BJ (cell line): ENCODE results near the gene EMC8. TPM values are rescaled to one million over a fixed set of nuclear protein-coding genes. Genes with fewer than 3 reads are reported as not detected.

Source experiments
- CTCF ChIA-PET: fragments of 350-600 bp; formaldehyde crosslinking; extraction: SDS; loops from one replicate; lab custom pipeline; 2021; ENCODE audit warnings: antibody characterized with exemption, inconsistent platforms; lab: Yijun Ruan, JAX
- POLR2A ChIA-PET: fragments of 300-600 bp; sonication (Branson Sonifier 250); formaldehyde crosslinking; extraction: SDS; loops from one replicate; lab custom pipeline; 2021; ENCODE audit warnings: antibody characterized with exemption; lab: Charles Lee
- DNase-seq: peaks from one replicate; pipeline ENCODE4 v3.0.0-alpha.2; 2011; ENCODE audit warnings: low read depth
- H3K27me3 ChIP-seq: 2 replicates; pipeline ENCODE4 v1.6.0; 2011; ENCODE audit warnings: low read length; ENCODE audit not compliant: control insufficient read depth, insufficient read depth
- H3K36me3 ChIP-seq: 2 replicates; pipeline ENCODE4 v1.5.1; 2011; ENCODE audit warnings: low read length; ENCODE audit not compliant: control insufficient read depth, insufficient read depth
- H3K4me3 ChIP-seq: 2 replicates; pipeline ENCODE4 v1.5.1; 2011; ENCODE audit warnings: low read depth, mild to moderate bottlenecking, control low read depth, low read length
- polyA plus RNA-seq: library from polyadenylated mRNA; depleted of rRNA; stranded (reverse); fragments of >200 nt; gene quantifications from 2 replicates; pipeline ENCODE4 v1.2.3, GENCODE V29; 2011
- TF ChIP-seq, protein P1 (sequence below): IDR thresholded peaks from 2 replicates; pipeline ENCODE4 v1.5.1; 2011; ENCODE audit warnings: low read depth, mild to moderate bottlenecking, control low read depth, inconsistent platforms, low read length, moderate library complexity; ENCODE audit not compliant: insufficient read depth

Gene EMC8
- polyA plus RNA-seq, 1 experiment = 36.9 TPM

DNA sequence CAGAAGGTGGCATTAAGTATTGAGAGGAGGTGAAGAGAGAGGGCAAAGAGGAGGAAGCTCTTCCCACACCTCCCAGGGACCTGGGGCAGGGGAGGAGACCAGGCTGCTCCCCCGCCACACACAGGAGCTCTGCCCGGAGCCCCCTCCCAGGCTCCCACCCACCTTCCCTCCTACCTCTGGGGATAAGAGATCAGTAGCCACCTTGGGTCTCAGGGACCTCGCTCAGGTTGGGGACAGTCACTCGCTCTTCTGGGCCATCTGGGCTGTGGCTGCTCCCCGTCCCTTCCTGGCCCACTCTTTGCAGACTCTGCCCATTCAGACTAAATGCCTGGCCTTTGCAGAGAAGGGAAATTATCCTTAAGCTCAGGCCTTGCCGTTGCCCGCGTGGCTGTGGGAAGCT is 33.6 kb downstream of the EMC8 start:
- TF ChIP-seq, protein P1, sequence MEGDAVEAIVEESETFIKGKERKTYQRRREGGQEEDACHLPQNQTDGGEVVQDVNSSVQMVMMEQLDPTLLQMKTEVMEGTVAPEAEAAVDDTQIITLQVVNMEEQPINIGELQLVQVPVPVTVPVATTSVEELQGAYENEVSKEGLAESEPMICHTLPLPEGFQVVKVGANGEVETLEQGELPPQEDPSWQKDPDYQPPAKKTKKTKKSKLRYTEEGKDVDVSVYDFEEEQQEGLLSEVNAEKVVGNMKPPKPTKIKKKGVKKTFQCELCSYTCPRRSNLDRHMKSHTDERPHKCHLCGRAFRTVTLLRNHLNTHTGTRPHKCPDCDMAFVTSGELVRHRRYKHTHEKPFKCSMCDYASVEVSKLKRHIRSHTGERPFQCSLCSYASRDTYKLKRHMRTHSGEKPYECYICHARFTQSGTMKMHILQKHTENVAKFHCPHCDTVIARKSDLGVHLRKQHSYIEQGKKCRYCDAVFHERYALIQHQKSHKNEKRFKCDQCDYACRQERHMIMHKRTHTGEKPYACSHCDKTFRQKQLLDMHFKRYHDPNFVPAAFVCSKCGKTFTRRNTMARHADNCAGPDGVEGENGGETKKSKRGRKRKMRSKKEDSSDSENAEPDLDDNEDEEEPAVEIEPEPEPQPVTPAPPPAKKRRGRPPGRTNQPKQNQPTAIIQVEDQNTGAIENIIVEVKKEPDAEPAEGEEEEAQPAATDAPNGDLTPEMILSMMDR = no peak
- Histone ChIP-seq H3K27me3 (no peaks in the 10 kb centered on the region), H3K4me3 (no peak overlapping the region), H3K36me3 (peaks cover under 1% of the 10 kb centered on the region)
- CTCF ChIA-PET = interaction anchor here (0.9 kb wide), 1 partner anchor 48 kb away, joined by 3 read pairs; no protein-coding TSS in a partner anchor
- POLR2A ChIA-PET = no interaction called here
- no peak for DNase-seq

DNA sequence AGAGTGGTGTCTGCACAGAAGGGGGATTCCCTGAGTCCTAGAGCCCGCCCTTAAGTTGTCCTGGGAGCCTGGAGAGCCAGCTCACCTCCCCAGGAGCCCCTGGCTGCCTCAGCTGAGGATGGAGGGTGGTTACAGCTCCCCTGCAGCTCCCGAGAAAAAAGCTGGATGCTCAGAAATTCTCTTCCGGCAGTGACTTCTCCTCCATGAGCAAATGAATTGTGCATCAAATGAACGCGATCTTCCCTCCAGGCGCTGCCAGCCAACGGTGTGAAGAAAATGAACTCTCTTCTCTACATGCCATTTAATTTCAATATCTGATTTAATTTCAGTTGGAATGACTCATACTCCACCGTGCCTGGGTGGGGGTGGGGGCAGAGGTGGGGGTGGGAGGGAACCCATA is 34.1 kb downstream of the EMC8 start:
- Histone ChIP-seq H3K36me3 (no peaks in the 10 kb centered on the region; the same call in 1 of the 2 replicates), H3K4me3 (no peak overlapping the region), H3K27me3 (no peaks in the 10 kb centered on the region; the same call in 1 of the 2 replicates)
- DNase-seq = no peak
- POLR2A ChIA-PET = no interaction called here
- CTCF ChIA-PET = no interaction called here
- TF ChIP-seq, protein P1 = no peak

DNA sequence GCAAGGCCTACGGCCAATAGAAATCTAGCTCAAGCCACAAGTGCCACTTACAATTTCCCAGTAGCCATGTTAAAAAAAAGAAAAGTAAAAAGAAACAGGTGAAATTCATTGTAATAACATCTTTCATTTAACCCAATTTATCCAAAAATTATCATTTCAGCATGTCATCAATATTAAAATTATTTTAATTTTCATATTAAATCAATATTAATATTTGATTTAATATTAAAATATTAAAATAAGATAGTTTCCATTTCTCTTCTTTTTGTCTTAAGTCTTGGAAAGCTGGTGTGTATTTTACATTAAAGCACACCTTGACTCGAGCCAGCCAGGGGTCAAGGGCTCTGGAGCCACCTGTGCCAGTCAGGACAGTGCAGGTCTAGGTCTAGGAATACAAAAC is 35.7 kb downstream of the EMC8 start:
- Histone ChIP-seq H3K36me3 (no peaks in the 10 kb centered on the region), H3K4me3 (no peak overlapping the region), H3K27me3 (no peaks in the 10 kb centered on the region; the same call in none of the 2 replicates)
- DNase-seq = no peak
- TF ChIP-seq, protein P1 = no peak
- ChIA-PET POLR2A (no interaction called here), CTCF (interaction anchor here (1.0 kb wide), 1 partner anchor 45 kb away, joined by 3 read pairs; no protein-coding TSS in a partner anchor)

DNA sequence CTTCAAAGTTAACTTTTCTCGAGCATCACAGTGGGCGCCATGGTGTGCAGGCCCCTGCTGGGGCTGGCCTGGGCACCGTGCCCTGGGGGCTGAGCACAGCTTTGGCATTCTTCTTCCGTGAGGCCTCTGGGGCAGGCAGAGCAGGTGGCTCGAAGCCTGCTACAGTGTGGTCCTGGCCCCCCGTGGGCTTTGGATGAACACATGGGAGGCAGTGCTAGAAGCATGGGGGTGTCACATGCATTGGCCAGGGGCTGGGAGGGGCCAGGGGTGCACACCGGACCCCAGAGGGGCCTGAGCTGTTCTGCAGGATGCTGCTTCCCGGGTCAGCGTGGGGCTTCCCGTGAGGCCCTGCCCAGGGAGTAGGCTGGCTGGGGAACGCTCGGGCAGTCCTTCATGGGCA is 36.4 kb downstream of the EMC8 start:
- TF ChIP-seq, protein P1 = no peak
- Histone ChIP-seq H3K36me3 (no peaks in the 10 kb centered on the region), H3K4me3 (no peak overlapping the region), H3K27me3 (no peaks in the 10 kb centered on the region; the same call in none of the 2 replicates)
- CTCF ChIA-PET = interaction anchor here (0.6 to 1.0 kb wide), 2 partner anchors 44 to 524 kb away, joined by 3 read pairs; no protein-coding TSS in a partner anchor
- POLR2A ChIA-PET = no interaction called here
- DNase-seq = no peak

DNA sequence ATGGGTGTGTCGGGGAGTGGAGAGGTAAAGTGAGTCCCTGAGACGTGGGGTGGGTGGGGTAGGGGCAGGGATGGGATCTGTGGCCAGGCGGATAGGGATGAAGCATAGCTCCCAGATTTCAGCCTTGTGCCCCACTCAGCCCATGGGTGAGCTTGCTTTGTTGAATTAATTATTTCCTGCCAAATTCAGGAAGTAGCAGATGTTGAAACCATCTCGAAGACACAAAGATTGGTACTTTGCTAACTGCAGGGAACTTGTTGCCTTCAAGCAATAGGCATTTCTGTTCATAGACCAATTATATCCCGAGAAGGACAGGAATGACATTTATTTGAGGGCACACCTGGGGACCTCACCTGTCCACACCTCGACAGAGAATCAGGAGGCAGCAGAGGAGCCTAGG is 37.5 kb downstream of the EMC8 start:
- Histone ChIP-seq H3K4me3 (no peak overlapping the region), H3K27me3 (no peaks in the 10 kb centered on the region; the same call in none of the 2 replicates), H3K36me3 (no peaks in the 10 kb centered on the region)
- no peak for DNase-seq
- TF ChIP-seq, protein P1 = no peak
- CTCF ChIA-PET = no interaction called here
- POLR2A ChIA-PET = no interaction called here
